Keratinocyte (primary cell): ENCODE results near the gene AQP7. TPM values are rescaled to one million over a fixed set of nuclear protein-coding genes. Genes with fewer than 3 reads are reported as not detected.

Source experiments
- DNase-seq: peaks from one replicate; pipeline ENCODE4 v3.0.0-alpha.2; 2011; ENCODE audit warnings: low read depth, missing footprints, low spot score
- FAIRE-seq: peaks from 2 replicates; lab custom pipeline; 2011; peaks lifted over from hg19 to GRCh38; lab: Jason Lieb, UNC
- H2AFZ ChIP-seq: 2 replicates; pipeline ENCODE4 v1.6.0; 2012; ENCODE audit warnings: low read length, control low read depth, inconsistent platforms; ENCODE audit not compliant: control insufficient read depth
- H3K27ac ChIP-seq: 2 replicates; pipeline ENCODE4 v1.5.1; 2011; ENCODE audit warnings: low read length; ENCODE audit not compliant: control insufficient read depth, insufficient read depth
- H3K27me3 ChIP-seq: 3 replicates; pipeline ENCODE4 v1.6.0; 2011; ENCODE audit warnings: low read length; ENCODE audit not compliant: control insufficient read depth, insufficient read depth; ENCODE audit errors: extremely low read depth
- H3K36me3 ChIP-seq, 2 experiments: 2 replicates in 1 of 2; 3 replicates in 1 of 2; pipeline ENCODE4 v1.5.1; 2011; ENCODE audit warnings: low read length in 2 of 2, mild to moderate bottlenecking in 1 of 2; ENCODE audit not compliant: control insufficient read depth in 2 of 2, insufficient read depth in 2 of 2; ENCODE audit errors: extremely low read depth in 1 of 2
- H3K4me1 ChIP-seq: 3 replicates; pipeline ENCODE4 v1.5.1; 2011; ENCODE audit warnings: low read length; ENCODE audit not compliant: control insufficient read depth, insufficient read depth; ENCODE audit errors: extremely low read depth
- H3K4me2 ChIP-seq: 3 replicates; pipeline ENCODE4 v1.6.0; 2011; ENCODE audit warnings: low read depth, low read length; ENCODE audit not compliant: control insufficient read depth, insufficient read depth; ENCODE audit errors: extremely low read depth
- H3K4me3 ChIP-seq, 3 experiments: fragments of 200-600 bp in 1 of 3; sonication (generic) in 1 of 3; 2 replicates in 2 of 3; 3 replicates in 1 of 3; pipeline ENCODE4 v1.5.1; 2011 to 2016; ENCODE audit warnings: low read length in 3 of 3, mild to moderate bottlenecking in 3 of 3, control low read depth in 2 of 3, inconsistent platforms in 1 of 3, low read depth in 1 of 3, mixed read lengths in 1 of 3, mixed run types in 1 of 3, moderate library complexity in 1 of 3; ENCODE audit not compliant: control insufficient read depth in 2 of 3, insufficient read depth in 2 of 3; ENCODE audit errors: extremely low read depth in 1 of 3
- H3K79me2 ChIP-seq: 2 replicates; pipeline ENCODE4 v1.6.0; 2012; ENCODE audit warnings: low read length; ENCODE audit not compliant: control insufficient read depth, insufficient read depth
- H3K9ac ChIP-seq: 3 replicates; pipeline ENCODE4 v1.6.0; 2011; ENCODE audit warnings: low read length; ENCODE audit not compliant: control insufficient read depth, insufficient read depth; ENCODE audit errors: extremely low read depth
- H3K9me1 ChIP-seq: 3 replicates; pipeline ENCODE4 v1.6.0; 2011; ENCODE audit warnings: low read length; ENCODE audit not compliant: control insufficient read depth, insufficient read depth; ENCODE audit errors: extremely low read depth
- H3K9me3 ChIP-seq: 2 replicates; pipeline ENCODE4 v1.5.1; 2012; ENCODE audit warnings: low read depth, low read length; ENCODE audit not compliant: control insufficient read depth
- H4K20me1 ChIP-seq: 3 replicates; pipeline ENCODE4 v1.6.0; 2011; ENCODE audit warnings: low read length; ENCODE audit not compliant: control insufficient read depth, insufficient read depth; ENCODE audit errors: extremely low read depth
- CTCF ChIP-seq, 3 experiments: IDR thresholded peaks in 1 of 3; conservative IDR thresholded peaks in 1 of 3; optimal IDR thresholded peaks in 1 of 3; 2 replicates in 2 of 3; 3 replicates in 1 of 3; pipeline versions ENCODE3 to v1.5.1; 2011; ENCODE audit warnings: low read length in 3 of 3, mild to moderate bottlenecking in 3 of 3, moderate library complexity in 2 of 3, control low read depth in 1 of 3, inconsistent platforms in 1 of 3; ENCODE audit not compliant: insufficient read depth in 2 of 3; ENCODE audit errors: extremely low read depth in 1 of 3
- EZH2 ChIP-seq: IDR thresholded peaks from one replicate; pipeline ENCODE4 v1.6.1; 2012; ENCODE audit warnings: inconsistent platforms, mild to moderate bottlenecking, low read length, moderate library complexity
- dilution Hi-C: fragments of 300-500 bp; cut with MboI; formaldehyde crosslinking; loops from one replicate; pipeline ENCODE4 v1.7.0; 2020; ENCODE audit warnings: low sequenced_read_pairs; ENCODE audit not compliant: extremely low pct_ligation_motif_present
- polyA plus RNA-seq, 5 experiments: library from polyadenylated mRNA; depleted of rRNA in 3 of 5; stranded (reverse) in 3 of 5; stranded (forward) in 1 of 5; unstranded in 1 of 5; fragments of >200 nt; gene quantifications; 1 replicate in 1 of 5; 2 replicates in 3 of 5; 3 replicates in 1 of 5; pipeline versions ENCODE4 v1.2.1 to v1.2.3, GENCODE V29; 2011 to 2012; ENCODE audit warnings: missing spikeins in 2 of 5, low read depth in 1 of 5, low replicate concordance in 1 of 5

Gene AQP7
- polyA plus RNA-seq, 1 donor (not counting 4 experiments of a cell fraction or from before 2014, with no cell fraction given), result not detected

- no peak overlapping the region for H3K4me3 ChIP-seq
- H3K36me3 ChIP-seq, result peaks cover 0 to 5% of the 10 kb centered on the region in 2 experiments
- H3K4me1 ChIP-seq, result peaks cover 30% of the 10 kb centered on the region
- H2AFZ ChIP-seq, result no peak overlapping the region
- H3K27ac ChIP-seq, result no peak overlapping the region
- no peak for FAIRE-seq
- H3K4me2 ChIP-seq, result no peak overlapping the region
- no peak overlapping the region for H3K9ac ChIP-seq
- no peaks in the 10 kb centered on the region for H3K9me3 ChIP-seq
- no peak for DNase-seq
- H3K27me3 ChIP-seq, result no peaks in the 10 kb centered on the region
- no peaks in the 10 kb centered on the region for H4K20me1 ChIP-seq
- no peaks in the 10 kb centered on the region for H3K79me2 ChIP-seq
- TF ChIP-seq EZH2 (no peak), CTCF (optimal IDR thresholded peaks at IDR 0.05 in 1 of 3, IDR thresholded peaks at IDR 0.05 in 1 of 3, conservative IDR thresholded peaks at IDR 0.05 in 1 of 3; ENCODE audit: extremely low read depth in 1 of 3, insufficient read depth in 2 of 3, low read length in 3 of 3) (no peak)
- peaks cover 2% of the 10 kb centered on the region for H3K9me1 ChIP-seq
- dilution Hi-C loops, result no loop called here
Measured at GRCh38 chr9:33435821-33436277, 33.5 kb upstream of the AQP7 start.

GRCh38 chr9:33434317-33435105, 32.1 kb upstream of the AQP7 start:
- H3K9me1 ChIP-seq, result no peaks in the 10 kb centered on the region
- H3K9me3 ChIP-seq, result no peaks in the 10 kb centered on the region
- no peak for TF ChIP-seq CTCF (optimal IDR thresholded peaks at IDR 0.05 in 1 of 3, IDR thresholded peaks at IDR 0.05 in 1 of 3, conservative IDR thresholded peaks at IDR 0.05 in 1 of 3; ENCODE audit: extremely low read depth in 1 of 3, insufficient read depth in 2 of 3, low read length in 3 of 3)
- no peak for TF ChIP-seq EZH2
- DNase-seq (no peak), FAIRE-seq (no peak)
- H3K9ac ChIP-seq, result no peak overlapping the region
- H3K4me2 ChIP-seq, result no peak overlapping the region
- H3K4me1 ChIP-seq, result peaks cover 25% of the 10 kb centered on the region
- H3K36me3 ChIP-seq, result no peaks in the 10 kb centered on the region
- no peaks in the 10 kb centered on the region for H3K79me2 ChIP-seq
- no peak overlapping the region for H3K4me3 ChIP-seq
- dilution Hi-C loops, result no loop called here
- H3K27ac ChIP-seq, result no peak overlapping the region
- H2AFZ ChIP-seq, result no peak overlapping the region
- H3K27me3 ChIP-seq, result no peaks in the 10 kb centered on the region
- H4K20me1 ChIP-seq, result no peaks in the 10 kb centered on the region
